Measurements from ENCODE around the gene TMEM108.

TMEM108 gene

DNA sequence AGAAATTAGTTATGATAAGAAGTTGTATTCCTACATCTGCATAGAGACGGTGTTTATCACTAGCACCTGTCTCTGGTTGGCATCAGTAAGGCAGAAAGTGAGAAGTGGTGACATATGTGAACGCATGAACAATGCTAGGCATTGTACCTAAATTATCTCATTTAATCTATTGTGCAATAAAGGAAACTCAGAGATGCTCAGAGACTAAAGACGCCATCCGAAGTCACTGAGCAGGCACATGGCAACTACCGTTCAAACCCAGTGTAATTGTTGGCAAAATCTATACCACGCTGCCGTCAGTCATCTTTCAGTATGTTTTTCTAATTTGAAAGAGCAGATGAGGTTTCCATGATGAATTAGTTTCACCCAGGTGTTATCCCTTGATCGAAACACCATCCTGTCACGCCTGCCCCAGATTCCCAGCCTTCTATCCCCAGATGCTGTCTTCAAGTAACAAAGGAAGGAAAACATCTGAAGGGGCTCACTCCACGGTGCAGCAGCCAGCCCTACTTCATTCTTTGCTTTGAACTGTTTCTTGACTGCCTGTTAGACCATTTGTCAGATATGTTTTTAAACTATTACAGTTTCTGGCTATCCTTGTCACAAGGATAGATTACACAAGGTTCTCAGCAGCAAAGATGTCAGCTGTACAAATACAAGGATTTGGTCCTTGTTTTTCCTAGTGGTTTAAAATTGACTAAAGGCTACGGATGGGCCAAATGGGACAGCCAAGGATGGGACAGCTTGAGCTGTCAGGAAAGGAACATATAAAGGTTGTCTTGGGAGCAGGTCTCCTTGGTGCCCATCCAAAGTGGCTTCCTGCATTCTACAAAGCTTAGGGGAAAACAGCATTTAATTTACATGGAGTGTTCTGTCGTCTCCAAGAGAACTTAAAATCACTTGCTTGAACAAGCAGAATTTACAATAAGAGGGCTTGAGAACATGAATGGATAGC lies 99.1 kb downstream of the TMEM108 start:
- no peaks in the 10 kb centered on the region for H3F3A ChIP-seq (ENCODE audit: control insufficient read depth, insufficient read depth)
- no peaks in the 10 kb centered on the region for H3K79me2 ChIP-seq (ENCODE audit: control insufficient read depth, low read length)
- H3K9me3 ChIP-seq (ENCODE audit: control insufficient read depth, insufficient read depth, low read length): no peaks in the 10 kb centered on the region
- H3K27ac ChIP-seq (ENCODE audit: low read depth, low read length): no peak overlapping the region
- no peaks in the 10 kb centered on the region for H3K27me3 ChIP-seq (ENCODE audit: control insufficient read depth, low read length)
- H3K4me1 ChIP-seq (ENCODE audit: control insufficient read depth, low read length): peaks cover 13% of the 10 kb centered on the region
- H4K20me1 ChIP-seq (ENCODE audit: control insufficient read depth, insufficient read depth, low read depth, low read length): no peaks in the 10 kb centered on the region
- H3K36me3 ChIP-seq (ENCODE audit: control insufficient read depth, low read length): no peaks in the 10 kb centered on the region
- TF ChIP-seq, protein P1, sequence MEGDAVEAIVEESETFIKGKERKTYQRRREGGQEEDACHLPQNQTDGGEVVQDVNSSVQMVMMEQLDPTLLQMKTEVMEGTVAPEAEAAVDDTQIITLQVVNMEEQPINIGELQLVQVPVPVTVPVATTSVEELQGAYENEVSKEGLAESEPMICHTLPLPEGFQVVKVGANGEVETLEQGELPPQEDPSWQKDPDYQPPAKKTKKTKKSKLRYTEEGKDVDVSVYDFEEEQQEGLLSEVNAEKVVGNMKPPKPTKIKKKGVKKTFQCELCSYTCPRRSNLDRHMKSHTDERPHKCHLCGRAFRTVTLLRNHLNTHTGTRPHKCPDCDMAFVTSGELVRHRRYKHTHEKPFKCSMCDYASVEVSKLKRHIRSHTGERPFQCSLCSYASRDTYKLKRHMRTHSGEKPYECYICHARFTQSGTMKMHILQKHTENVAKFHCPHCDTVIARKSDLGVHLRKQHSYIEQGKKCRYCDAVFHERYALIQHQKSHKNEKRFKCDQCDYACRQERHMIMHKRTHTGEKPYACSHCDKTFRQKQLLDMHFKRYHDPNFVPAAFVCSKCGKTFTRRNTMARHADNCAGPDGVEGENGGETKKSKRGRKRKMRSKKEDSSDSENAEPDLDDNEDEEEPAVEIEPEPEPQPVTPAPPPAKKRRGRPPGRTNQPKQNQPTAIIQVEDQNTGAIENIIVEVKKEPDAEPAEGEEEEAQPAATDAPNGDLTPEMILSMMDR (IDR thresholded peaks at IDR 0.05; ENCODE audit: low read depth, low read length, poor library complexity, severe bottlenecking): no peak
- TF ChIP-seq EZH2phosphoT487 (IDR thresholded peaks at IDR 0.05; ENCODE audit: borderline replicate concordance, low read length): no peak
- no peak overlapping the region for H3K4me2 ChIP-seq (ENCODE audit: low read length)
- H3K9me2 ChIP-seq (replicated peaks; ENCODE audit: control insufficient read depth, low read length): no peaks in the 10 kb centered on the region
- H3K4me3 ChIP-seq (ENCODE audit: low read length): no peak overlapping the region

GRCh38 chr3:133138017-133138416 lies 99.8 kb downstream of the TMEM108 start:
- no peak overlapping the region for H3K27ac ChIP-seq (ENCODE audit: low read depth, low read length)
- no peak overlapping the region for H3K4me2 ChIP-seq (ENCODE audit: low read length)
- H4K20me1 ChIP-seq (ENCODE audit: control insufficient read depth, insufficient read depth, low read depth, low read length): no peaks in the 10 kb centered on the region

GRCh38 chr3:133152056-133152455 lies 113.9 kb downstream of the TMEM108 start:
- no peaks in the 10 kb centered on the region for H3K9me2 ChIP-seq (replicated peaks; ENCODE audit: control insufficient read depth, low read length)
- no peak overlapping the region for H3K4me2 ChIP-seq (ENCODE audit: low read length)
- H3K9me3 ChIP-seq (ENCODE audit: control insufficient read depth, insufficient read depth, low read length): no peaks in the 10 kb centered on the region
- H3K79me2 ChIP-seq (ENCODE audit: control insufficient read depth, low read length): no peaks in the 10 kb centered on the region
- TF ChIP-seq, protein P1 (IDR thresholded peaks at IDR 0.05; ENCODE audit: low read depth, low read length, poor library complexity, severe bottlenecking): no peak
- TF ChIP-seq EZH2phosphoT487 (IDR thresholded peaks at IDR 0.05; ENCODE audit: borderline replicate concordance, low read length): no peak
- H3K4me3 ChIP-seq (ENCODE audit: low read length): no peak overlapping the region
- no peak overlapping the region for H3K27ac ChIP-seq (ENCODE audit: low read depth, low read length)
- no peaks in the 10 kb centered on the region for H3K36me3 ChIP-seq (ENCODE audit: control insufficient read depth, low read length)
- H4K20me1 ChIP-seq (ENCODE audit: control insufficient read depth, insufficient read depth, low read depth, low read length): no peaks in the 10 kb centered on the region
- H3K4me1 ChIP-seq (ENCODE audit: control insufficient read depth, low read length): peaks cover 3% of the 10 kb centered on the region; the same call in 1 of the 2 replicates
- H3K27me3 ChIP-seq (ENCODE audit: control insufficient read depth, low read length): no peaks in the 10 kb centered on the region
- H3F3A ChIP-seq (ENCODE audit: control insufficient read depth, insufficient read depth): no peaks in the 10 kb centered on the region

More at GRCh38 chr3:133138017-133138416, 99.8 kb downstream of the TMEM108 start:
- no peak overlapping the region for H3K4me3 ChIP-seq (ENCODE audit: low read length)
- H3K36me3 ChIP-seq (ENCODE audit: control insufficient read depth, low read length): no peaks in the 10 kb centered on the region
- H3K4me1 ChIP-seq (ENCODE audit: control insufficient read depth, low read length): peaks cover 13% of the 10 kb centered on the region
- H3K9me2 ChIP-seq (replicated peaks; ENCODE audit: control insufficient read depth, low read length): no peaks in the 10 kb centered on the region
- H3K9me3 ChIP-seq (ENCODE audit: control insufficient read depth, insufficient read depth, low read length): no peaks in the 10 kb centered on the region
- TF ChIP-seq, protein P1 (IDR thresholded peaks at IDR 0.05; ENCODE audit: low read depth, low read length, poor library complexity, severe bottlenecking): no peak
- no peak for TF ChIP-seq EZH2phosphoT487 (IDR thresholded peaks at IDR 0.05; ENCODE audit: borderline replicate concordance, low read length)
- H3K79me2 ChIP-seq (ENCODE audit: control insufficient read depth, low read length): no peaks in the 10 kb centered on the region
- no peaks in the 10 kb centered on the region for H3F3A ChIP-seq (ENCODE audit: control insufficient read depth, insufficient read depth)
- no peaks in the 10 kb centered on the region for H3K27me3 ChIP-seq (ENCODE audit: control insufficient read depth, low read length)
